SKM-1 (cell line): ENCODE data around the gene MTMR12.

ENCODE experiments used
- DNase-seq: peaks from one replicate; lab custom pipeline; 2025; ENCODE audit not compliant: unreplicated experiment; lab: John Stamatoyannopoulos, UW

Gene MTMR12, protein sequence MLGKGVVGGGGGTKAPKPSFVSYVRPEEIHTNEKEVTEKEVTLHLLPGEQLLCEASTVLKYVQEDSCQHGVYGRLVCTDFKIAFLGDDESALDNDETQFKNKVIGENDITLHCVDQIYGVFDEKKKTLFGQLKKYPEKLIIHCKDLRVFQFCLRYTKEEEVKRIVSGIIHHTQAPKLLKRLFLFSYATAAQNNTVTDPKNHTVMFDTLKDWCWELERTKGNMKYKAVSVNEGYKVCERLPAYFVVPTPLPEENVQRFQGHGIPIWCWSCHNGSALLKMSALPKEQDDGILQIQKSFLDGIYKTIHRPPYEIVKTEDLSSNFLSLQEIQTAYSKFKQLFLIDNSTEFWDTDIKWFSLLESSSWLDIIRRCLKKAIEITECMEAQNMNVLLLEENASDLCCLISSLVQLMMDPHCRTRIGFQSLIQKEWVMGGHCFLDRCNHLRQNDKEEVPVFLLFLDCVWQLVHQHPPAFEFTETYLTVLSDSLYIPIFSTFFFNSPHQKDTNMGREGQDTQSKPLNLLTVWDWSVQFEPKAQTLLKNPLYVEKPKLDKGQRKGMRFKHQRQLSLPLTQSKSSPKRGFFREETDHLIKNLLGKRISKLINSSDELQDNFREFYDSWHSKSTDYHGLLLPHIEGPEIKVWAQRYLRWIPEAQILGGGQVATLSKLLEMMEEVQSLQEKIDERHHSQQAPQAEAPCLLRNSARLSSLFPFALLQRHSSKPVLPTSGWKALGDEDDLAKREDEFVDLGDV

GRCh38 chr5:32312595-32313332 lies at the start of gene MTMR12:
TSS of gene MTMR12 (minus strand) at chr5:32312939. CDS start at chr5:32312838, 101 bp downstream.
- DNase-seq, result peak; percentile 99

- no peak for DNase-seq
Measured at GRCh38 chr5:32362527-32362926, 49.8 kb upstream of the MTMR12 start.

- DNase-seq, result no peak
Measured at GRCh38 chr5:32360906-32361305, 48.2 kb upstream of the MTMR12 start.

DNA sequence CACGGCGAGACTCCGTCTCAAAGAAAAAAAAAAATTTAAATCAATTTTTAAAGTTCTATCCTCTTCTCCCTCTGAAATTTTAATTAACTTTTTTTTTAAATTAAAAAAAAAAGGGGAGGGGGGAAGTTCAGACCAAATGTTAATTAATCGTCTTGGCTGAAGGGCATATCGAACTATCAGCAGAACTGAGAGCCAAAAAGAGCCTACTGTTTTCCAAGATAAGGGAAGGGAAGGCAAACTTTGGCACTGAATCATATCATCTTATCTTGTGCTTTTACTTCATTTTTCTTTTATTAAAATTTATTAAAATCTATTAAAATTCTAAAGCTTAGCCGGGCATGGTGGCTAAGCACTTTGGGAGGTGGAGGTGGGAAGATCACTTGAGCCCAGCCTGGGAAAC lies 45.9 kb upstream of the MTMR12 start:
- no peak for DNase-seq

- DNase-seq, result no peak
Measured at GRCh38 chr5:32357658-32358057, 44.9 kb upstream of the MTMR12 start.

DNA sequence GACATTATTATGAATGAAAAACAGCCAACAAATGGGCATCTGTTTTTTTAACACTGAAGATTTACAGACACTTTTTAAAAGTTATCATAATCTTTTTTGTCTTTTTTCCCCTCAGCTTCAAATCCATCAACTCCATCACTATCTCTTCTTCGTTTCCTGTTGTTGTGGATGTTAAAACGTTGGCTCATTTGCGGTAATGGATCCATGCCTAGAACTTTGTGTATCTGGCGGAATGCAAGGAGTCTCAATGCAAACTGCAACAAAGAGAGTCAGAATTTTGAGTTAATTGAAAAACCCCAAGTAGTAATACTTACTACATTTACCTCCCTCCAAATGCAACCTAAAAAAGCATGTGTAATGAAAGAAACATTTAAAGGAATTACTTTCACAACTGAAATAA lies 42.9 kb upstream of the MTMR12 start:
- DNase-seq, result no peak

GRCh38 chr5:32353420-32353819 lies 40.7 kb upstream of the MTMR12 start:
- DNase-seq, result no peak

DNA sequence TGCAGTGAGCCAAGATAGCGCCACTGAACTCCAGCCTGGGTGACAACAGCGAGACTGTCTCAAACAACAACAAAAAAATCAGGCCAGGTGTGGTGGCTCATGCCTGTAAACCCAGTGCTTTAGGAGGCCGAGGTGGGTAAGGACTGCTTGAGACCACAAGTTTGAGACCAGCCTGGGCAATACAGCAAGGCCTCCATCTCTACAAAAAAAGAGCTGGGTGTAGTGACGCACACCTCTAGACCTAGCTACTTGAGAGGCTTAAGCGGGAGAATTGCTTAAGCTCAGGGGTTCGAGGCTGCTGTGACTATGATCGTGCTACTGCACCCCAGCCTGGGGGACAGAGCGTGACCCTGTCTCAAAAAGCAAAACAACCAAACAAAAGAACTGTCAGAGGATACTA lies 39.9 kb upstream of the MTMR12 start:
- no peak for DNase-seq

DNA sequence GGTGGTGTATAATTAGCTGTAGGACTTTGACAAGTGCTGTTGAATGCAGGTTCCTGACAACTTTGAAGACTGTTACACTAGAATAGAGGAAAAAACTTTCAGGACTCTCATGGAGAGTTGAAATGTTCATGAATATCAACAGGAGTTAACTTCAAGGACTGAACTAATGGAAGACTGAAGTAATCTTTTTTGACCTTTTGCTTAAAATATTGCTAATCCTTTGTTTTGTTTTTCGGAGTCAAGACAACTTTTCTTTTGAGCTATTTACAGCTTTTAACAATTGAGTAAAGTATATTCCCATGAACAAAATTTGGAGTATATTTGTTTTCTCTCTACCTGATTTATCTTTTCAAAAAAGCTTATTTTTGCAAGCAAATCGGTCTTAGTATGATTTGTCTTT lies 34.1 kb upstream of the MTMR12 start:
- no peak for DNase-seq

- no peak for DNase-seq
Measured at GRCh38 chr5:32343058-32343672, 30.4 kb upstream of the MTMR12 start.

GRCh38 chr5:32342656-32343055 lies 29.9 kb upstream of the MTMR12 start:
- no peak for DNase-seq

GRCh38 chr5:32339878-32340277 lies 27.1 kb upstream of the MTMR12 start:
- no peak for DNase-seq

DNA sequence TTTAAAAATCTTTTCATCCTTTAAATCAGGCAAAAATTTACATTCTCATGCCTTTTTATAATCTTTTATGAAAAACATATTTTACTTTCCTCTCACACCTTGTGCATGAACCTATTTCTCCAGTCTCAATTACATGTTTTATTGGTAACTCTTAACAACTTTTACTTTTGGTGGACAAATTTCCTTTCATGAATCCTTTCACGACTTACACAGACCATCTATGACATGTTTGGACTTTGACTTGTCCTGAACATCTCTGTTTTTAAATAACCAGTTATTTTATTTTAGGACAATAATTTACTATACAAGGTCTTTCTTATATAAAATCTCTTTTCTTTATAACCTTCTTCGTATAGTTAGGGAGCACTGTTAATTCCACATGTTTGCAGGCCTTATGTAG lies 26.5 kb upstream of the MTMR12 start:
- DNase-seq, result no peak

GRCh38 chr5:32332966-32333365 lies 20.2 kb upstream of the MTMR12 start:
- DNase-seq, result no peak

DNA sequence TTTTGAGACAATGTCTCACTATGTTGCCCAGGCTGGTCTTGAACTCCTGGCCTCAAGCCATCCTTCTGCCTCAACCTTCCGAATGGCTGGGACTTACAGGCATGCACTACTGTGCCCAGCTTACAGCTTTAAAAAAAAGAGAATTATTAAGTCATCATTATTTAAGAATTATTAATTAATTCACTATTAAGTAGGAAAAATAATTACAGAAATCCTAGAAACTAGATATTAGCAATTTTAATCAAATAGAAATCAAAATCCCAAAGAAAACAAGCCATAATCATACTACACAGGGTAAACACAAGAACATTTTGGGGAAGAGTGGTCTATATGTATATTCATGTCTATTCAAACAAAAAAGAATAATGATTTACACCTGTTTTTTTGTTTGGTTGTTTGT lies 19.6 kb upstream of the MTMR12 start:
- DNase-seq, result no peak

DNA sequence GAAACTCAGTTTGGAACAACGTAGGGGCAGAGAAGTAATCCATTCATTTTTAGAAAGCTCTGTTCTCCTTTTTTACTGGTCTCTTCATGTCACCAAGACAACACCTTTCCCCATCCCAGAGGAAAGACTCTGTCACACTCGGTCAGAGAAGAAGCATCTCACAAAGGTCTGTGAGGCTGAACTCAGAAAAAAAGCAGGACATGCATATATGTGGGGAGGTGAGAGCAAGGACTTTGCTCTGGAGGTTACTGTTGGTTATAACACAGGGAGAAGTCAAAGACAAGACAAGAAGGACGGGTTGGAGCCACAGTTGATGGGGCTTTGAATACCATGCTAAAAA lies 19.2 kb upstream of the MTMR12 start:
- DNase-seq, result no peak

- DNase-seq, result no peak
Measured at GRCh38 chr5:32331217-32331934, 18.6 kb upstream of the MTMR12 start.

DNA sequence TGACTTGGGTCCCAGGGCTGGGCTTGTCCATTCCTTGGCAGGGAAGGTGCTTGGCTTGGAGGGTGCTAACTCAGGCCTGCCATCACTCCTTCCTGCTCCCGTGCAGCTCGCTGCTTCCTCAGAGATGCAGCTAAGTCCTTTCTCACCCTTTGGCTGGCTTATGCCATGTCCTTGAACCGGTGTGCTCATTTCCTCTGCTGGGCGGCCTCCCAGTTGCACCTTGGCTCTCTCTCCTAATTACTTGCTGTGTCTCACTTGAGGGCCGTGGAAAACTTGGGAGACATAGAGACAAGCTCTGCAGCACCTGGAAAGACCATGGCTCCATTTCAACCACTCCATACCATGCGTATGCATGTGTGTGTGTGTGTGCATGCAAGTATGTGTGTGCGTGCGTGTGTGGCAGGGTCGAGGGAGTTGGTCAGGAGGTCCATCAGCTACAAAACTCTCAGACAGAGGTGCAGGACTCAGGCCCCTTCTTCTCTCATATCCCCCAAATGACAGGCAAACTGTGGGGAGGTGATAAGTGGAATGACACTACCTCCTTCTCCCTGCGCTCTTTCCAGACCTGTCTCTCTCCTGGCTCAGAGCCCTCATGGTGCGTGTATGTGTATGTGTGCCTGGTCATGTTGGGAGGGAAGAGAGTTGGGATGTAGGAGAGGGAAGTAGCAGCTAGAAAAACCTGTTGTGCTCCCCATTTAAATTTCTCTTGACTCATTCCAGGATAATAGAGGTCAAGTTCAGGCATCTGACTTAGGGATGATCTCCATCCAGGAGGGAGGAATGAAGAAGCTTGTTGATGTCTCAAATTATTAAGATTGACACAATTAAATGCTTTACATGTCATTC lies 17.6 kb upstream of the MTMR12 start:
- DNase-seq, result no peak

DNA sequence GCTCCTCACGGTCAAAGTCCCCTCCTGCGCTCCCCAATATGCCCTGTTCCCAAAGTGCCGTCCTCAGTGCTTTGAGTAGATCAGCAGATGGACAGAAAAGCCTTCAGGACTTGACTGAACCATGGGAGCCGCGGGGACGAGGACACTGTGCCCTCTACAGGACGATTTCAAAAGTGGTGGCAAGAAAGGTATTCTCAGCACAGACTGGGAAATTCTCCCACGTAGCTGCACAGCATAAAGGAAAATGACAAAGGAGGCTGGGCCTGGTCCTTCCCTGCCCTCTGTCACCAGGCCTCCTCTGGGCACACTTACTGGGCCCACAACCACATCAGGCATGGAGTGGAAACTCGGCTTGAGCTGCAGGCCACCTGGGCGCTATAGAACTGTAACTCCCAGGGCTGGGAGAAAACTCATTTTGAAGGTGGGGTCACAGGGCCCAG lies 16.7 kb upstream of the MTMR12 start:
- DNase-seq, result no peak
